ENCODE data around the gene CHD3.

GRCh38 chr17:7940034-7940433 lies 51.4 kb downstream of the CHD3 start:
- TF ChIP-seq CTCF (conservative IDR thresholded peaks at IDR 0.05) (no peak), EZH2 (IDR thresholded peaks at IDR 0.05; ENCODE audit: low read depth) (no peak)

All from PC-9 (cell line).